ENCODE results near the gene IQCN.

IQCN gene

GRCh38 chr19:18266771-18267686, 7.2 kb downstream of the IQCN start:
- no peak for DNase-seq (ENCODE audit: low spot score)

DNA sequence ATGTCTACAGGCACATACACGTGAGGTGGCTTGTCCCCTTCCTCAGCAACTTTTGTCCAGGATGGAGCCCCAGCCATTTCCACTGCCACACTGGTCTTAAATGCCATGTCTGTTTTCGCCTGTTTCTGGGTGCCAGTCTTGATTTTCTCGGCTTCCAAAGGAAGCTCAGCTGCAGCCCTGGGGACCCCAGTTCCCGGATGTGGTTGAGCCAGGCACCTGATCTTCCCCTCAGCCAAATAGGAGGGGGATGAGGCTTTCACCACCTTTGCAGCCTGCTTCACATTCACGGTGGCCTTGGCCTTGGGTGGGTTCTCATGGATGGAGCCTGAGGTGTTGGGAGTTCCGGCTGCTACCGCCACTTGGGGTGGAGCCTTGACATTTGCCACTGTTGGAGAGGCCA, 8.7 kb downstream of the IQCN start:
- no peak for DNase-seq (ENCODE audit: low spot score)

DNA sequence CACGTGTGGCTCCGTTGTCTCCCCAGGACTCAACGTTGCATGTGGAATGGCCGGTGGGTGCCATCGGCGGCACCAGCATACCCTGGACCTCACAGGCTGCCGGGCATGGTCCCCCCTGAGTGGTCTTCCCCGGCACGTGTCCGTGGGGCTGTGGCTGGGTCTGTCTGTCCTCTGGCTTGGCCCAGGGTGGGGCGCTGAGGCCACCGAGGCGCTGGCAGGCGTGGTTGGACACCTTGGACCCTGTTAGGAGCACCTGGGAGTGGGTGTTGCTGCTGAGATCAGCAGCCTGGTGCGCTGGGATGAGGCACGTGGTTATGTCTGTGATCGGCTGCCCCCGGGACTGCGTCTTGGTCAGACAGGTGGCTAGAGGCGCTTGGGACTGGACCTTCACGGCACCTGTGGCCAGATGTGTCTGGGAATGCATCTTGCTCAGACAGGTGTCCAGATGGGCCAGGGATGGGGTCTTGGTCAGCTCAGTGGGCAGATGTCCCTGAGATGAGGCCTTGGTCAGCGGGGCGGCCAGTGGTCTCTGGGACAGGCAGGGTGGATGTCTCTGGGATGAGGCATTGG, 9.2 kb downstream of the IQCN start:
- no peak for DNase-seq (ENCODE audit: low spot score)

DNA sequence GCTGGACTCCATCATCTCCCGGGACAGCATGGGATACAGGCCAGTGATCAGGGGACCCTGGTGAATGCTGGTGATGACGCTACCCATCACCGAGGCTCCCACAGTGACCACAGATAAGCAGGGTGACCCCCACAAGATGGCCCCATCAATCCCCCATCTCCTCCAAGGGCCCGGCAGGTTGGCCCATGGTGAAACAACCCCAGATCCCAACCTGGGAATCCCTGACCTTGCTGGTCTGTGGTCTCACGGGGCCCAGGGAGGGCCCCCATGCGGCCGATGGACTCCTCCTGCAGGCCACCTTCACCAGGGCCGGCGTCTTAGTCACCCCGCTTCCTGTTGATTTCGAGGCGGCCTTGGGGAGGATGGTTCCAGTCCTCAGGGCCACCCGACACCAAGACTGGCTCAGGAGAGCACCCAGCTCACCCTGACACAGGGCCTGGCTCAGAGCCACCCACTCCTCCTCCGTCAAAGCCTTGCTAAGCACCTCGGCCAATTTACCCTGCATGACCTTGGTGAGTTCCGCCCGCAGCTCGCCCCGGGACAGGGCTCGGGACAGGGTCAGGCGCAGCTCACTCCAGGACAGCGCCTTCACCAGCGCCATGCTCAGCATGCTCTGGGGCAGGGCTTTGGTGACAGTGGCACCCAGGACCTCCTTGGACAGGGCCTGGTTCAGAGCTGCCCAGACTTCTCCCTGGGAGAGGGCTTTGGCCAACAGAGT, 10.0 kb downstream of the IQCN start:
- DNase-seq (ENCODE audit: low spot score) = no peak

- DNase-seq (ENCODE audit: low spot score) = no peak
Observed at GRCh38 chr19:18263324-18264136, 10.7 kb downstream of the IQCN start.

- no peak for DNase-seq (ENCODE audit: low spot score)
Observed at GRCh38 chr19:18262917-18263316, 11.3 kb downstream of the IQCN start.

GRCh38 chr19:18262144-18262543, 12.1 kb downstream of the IQCN start:
- DNase-seq (ENCODE audit: low spot score) = no peak

GRCh38 chr19:18261474-18261873, 12.8 kb downstream of the IQCN start:
- DNase-seq (ENCODE audit: low spot score) = no peak

- no peak for DNase-seq (ENCODE audit: low spot score)
Observed at GRCh38 chr19:18259893-18260292, 14.4 kb downstream of the IQCN start.

DNA sequence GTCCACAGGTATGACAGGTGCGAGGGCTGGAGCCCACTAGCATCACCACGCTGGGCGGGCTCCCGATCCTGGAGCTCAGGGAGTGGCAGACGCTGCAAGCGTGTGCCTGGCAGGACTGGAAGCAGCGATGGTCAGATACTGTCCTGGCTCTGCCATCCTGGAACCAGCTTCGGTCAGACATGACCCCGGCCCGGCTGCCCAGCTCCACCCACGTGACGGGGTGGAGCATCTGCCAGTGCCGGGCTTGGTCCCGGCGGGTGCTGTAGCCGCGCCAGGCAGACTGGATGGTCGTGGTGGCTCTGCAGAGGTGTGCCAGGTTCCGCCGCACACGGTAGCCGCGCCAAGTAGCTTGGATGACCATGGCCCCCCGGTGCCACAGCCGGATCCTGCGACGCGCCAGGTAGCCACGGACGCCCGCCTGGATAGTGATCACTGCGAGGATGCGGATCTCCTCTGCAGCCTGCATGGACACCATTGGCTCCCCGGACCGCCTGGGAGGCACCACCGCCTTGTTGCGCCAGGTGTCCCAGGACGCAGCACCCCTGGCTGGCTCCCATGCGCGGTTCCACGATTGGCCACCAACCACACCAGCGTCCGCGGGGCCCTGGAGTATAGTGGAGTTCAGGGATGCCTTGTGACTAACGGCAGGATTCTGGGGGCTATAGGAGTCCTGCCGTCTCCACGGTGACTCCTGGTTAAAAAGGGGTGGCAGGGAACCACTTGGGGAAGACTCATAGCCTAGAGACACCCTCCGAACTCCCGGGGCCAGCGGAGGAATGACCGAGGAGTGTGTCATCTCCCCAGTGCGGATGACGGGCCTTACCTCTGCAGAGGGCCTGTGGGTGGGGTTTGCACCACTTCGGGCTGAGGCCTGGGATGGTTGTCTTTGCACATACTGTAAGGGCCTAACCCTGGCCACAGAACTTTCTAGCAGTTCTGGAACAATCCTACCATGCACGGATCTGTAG, 16.5 kb downstream of the IQCN start:
- DNase-seq (ENCODE audit: low spot score) = no peak

DNA sequence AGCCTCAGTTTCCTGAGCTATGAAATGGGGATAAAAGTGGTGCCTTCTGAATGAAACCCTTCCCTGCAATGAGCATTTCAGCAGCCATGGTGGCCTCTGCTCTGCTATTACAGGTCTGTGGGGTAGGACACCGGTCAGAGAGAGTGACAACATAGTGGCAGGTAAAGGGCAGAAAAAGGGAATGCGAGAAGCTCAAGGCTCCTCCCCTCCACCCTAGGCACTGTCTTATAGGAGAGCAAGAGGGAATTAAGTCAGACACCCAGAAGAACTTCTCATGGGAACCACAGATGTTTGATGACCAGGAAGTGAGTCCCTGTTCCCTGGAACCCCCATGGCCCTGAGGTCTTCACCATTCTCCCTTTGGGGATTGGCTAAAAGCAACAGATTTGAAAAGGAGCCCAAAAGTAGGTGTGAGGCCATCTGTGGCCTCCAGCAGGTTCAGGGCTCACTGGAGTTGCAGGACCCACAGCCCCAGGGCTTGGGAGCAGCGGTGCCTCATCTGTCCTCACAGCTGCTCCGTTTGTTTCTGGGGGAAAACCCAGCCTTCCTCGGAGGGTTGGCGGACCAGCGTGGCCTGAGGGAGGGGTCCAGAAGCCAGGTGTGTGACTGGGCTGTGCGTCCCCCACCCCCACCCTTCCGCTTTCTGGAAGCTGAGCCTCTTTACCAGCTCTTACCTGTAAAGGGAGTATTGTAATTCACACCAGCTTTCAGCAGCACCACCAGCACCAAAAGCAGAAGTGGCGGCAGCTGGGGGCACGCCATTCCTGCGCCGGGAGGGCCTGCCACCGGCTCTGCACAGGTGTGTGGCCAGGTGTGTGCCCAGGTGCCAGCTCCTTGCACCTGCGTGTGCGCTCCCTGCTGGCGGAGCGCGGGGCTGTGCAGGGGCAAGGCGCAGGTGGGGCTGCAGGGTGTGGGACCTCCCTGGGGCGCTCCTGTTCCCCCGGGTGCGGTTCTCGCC, 19.4 kb downstream of the IQCN start:
- peak; percentile 60 for DNase-seq (ENCODE audit: low spot score)

- no peak for DNase-seq (ENCODE audit: low spot score)
Observed at GRCh38 chr19:18253716-18254115, 20.5 kb downstream of the IQCN start.

DNA sequence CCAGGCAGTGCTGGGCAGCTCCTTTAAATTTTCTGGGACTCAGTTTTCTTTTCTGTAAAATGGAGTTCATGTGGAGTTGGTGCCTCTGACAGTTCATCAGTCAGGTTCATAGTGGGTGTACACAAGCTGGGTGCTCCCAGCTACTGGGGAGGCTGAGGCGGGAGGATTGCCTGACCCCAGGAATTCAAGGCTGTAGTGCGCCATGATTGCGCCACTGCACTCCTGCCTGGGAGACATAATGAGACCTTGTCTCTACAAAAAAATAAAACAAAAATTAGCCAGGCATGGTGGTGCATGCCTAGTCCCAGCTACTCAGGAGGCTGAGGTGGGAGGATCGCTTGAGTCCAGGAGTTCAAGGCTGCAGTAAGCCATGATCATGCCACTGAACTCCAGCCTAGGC, 21.1 kb downstream of the IQCN start:
- DNase-seq (ENCODE audit: low spot score) = no peak

DNA sequence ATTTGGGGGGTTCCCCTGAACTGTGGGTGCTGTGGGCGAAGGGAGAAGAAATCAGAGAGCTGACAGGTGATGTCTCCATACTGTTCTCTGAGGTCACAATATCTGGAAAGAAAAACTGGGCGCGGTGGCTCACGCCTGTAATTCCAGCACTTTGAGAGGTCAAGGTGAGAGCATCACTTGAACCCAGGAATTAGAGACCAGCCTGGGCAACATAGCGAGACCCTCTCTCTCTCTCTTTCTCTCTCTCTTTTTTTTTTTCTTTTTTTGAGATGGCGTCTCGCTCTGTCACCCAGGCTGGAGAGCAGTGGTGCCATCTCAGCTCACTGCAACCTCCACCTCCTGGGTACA, 21.9 kb downstream of the IQCN start:
- no peak for DNase-seq (ENCODE audit: low spot score)

GRCh38 chr19:18251587-18252369, 22.5 kb downstream of the IQCN start:
- peak; percentile 80 for DNase-seq (ENCODE audit: low spot score)

- no peak for DNase-seq (ENCODE audit: low spot score)
Observed at GRCh38 chr19:18249834-18250233, 24.4 kb downstream of the IQCN start.

GRCh38 chr19:18245297-18245696, 29.0 kb downstream of the IQCN start:
- no peak for DNase-seq (ENCODE audit: low spot score)

DNA sequence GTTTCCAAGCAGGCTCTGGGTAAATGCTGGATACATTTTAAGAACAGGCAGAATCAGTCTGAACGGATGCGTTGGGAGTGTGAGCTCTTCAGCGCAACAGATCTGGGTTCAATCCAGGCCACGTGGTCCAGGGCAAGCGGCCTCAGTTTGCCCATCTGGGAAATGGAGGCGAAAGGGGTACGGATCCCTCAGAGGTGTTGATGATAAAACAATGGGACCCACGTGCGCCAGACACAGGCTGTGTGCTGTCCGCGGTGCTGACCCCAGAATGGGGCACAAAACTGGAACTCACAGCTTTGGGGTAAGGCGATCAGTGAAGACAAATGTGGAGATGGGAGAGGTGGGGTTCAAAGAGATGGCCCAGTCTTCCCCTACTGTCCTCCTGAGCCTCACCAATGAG, 34.9 kb downstream of the IQCN start:
- no peak for DNase-seq (ENCODE audit: low spot score)

GRCh38 chr19:18234194-18234593, 40.1 kb downstream of the IQCN start:
- no peak for DNase-seq (ENCODE audit: low spot score)

All from germinal center (tissue), 1 donor.